ENCODE measurements around the gene NR2F2.

The NR2F2 gene

GRCh38 chr15:96296264-96296663 lies 34.2 kb upstream of the NR2F2 start:
- no peak for TF ChIP-seq CTCF (conservative IDR thresholded peaks at IDR 0.05; ENCODE audit: low read length)
- H3K4me3 ChIP-seq (ENCODE audit: low read length) = no peak overlapping the region
- peak; percentile 11 for DNase-seq (ENCODE audit: low read depth)

- no peak for DNase-seq (ENCODE audit: low read depth)
- no peak for TF ChIP-seq CTCF (conservative IDR thresholded peaks at IDR 0.05; ENCODE audit: low read length)
- H3K4me3 ChIP-seq (ENCODE audit: low read length) = no peak overlapping the region
Observed at GRCh38 chr15:96297783-96298182, 32.7 kb upstream of the NR2F2 start.

GRCh38 chr15:96298217-96298616 lies 32.3 kb upstream of the NR2F2 start:
- no peak for TF ChIP-seq CTCF (conservative IDR thresholded peaks at IDR 0.05; ENCODE audit: low read length)
- H3K4me3 ChIP-seq (ENCODE audit: low read length) = no peak overlapping the region
- no peak for DNase-seq (ENCODE audit: low read depth)

GRCh38 chr15:96300836-96301235 lies 29.7 kb upstream of the NR2F2 start:
- H3K4me3 ChIP-seq (ENCODE audit: low read length) = no peak overlapping the region
- DNase-seq (ENCODE audit: low read depth) = no peak
- TF ChIP-seq CTCF (conservative IDR thresholded peaks at IDR 0.05; ENCODE audit: low read length) = no peak

GRCh38 chr15:96303503-96304056 lies 26.9 kb upstream of the NR2F2 start:
- no peak overlapping the region for H3K4me3 ChIP-seq (ENCODE audit: low read length)
- no peak for TF ChIP-seq CTCF (conservative IDR thresholded peaks at IDR 0.05; ENCODE audit: low read length)
- DNase-seq (ENCODE audit: low read depth) = no peak

- H3K4me3 ChIP-seq (ENCODE audit: low read length) = no peak overlapping the region
- TF ChIP-seq CTCF (conservative IDR thresholded peaks at IDR 0.05; ENCODE audit: low read length) = no peak
- no peak for DNase-seq (ENCODE audit: low read depth)
Observed at GRCh38 chr15:96304839-96305238, 25.7 kb upstream of the NR2F2 start.

- no peak for TF ChIP-seq CTCF (conservative IDR thresholded peaks at IDR 0.05; ENCODE audit: low read length)
- DNase-seq (ENCODE audit: low read depth) = no peak
- H3K4me3 ChIP-seq (ENCODE audit: low read length) = no peak overlapping the region
Observed at GRCh38 chr15:96306321-96306720, 24.2 kb upstream of the NR2F2 start.
